Erythroblast (primary cell): Measurements from ENCODE around the gene PLCG1.

Experiments
- GATA1 ChIP-seq: IDR thresholded peaks from 2 replicates; pipeline ENCODE4 v1.6.1; 2011; ENCODE audit warnings: low read depth, mild to moderate bottlenecking, control low read depth, low read length, moderate library complexity
- POLR2A ChIP-seq: IDR thresholded peaks from 2 replicates; pipeline ENCODE4 v1.6.1; 2011; ENCODE audit warnings: mild to moderate bottlenecking, low read length

- TF ChIP-seq POLR2A (no peak), GATA1 (no peak)
Observed at GRCh38 chr20:41151134-41151869, 14.0 kb downstream of the PLCG1 start.
